ENCODE data around the gene EGF.

The EGF gene

GRCh38 chr4:109976189-109976588, 63.5 kb downstream of the EGF start:
- no peak for DNase-seq (ENCODE audit: low spot score)
- TF ChIP-seq, protein P1, sequence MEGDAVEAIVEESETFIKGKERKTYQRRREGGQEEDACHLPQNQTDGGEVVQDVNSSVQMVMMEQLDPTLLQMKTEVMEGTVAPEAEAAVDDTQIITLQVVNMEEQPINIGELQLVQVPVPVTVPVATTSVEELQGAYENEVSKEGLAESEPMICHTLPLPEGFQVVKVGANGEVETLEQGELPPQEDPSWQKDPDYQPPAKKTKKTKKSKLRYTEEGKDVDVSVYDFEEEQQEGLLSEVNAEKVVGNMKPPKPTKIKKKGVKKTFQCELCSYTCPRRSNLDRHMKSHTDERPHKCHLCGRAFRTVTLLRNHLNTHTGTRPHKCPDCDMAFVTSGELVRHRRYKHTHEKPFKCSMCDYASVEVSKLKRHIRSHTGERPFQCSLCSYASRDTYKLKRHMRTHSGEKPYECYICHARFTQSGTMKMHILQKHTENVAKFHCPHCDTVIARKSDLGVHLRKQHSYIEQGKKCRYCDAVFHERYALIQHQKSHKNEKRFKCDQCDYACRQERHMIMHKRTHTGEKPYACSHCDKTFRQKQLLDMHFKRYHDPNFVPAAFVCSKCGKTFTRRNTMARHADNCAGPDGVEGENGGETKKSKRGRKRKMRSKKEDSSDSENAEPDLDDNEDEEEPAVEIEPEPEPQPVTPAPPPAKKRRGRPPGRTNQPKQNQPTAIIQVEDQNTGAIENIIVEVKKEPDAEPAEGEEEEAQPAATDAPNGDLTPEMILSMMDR (IDR thresholded peaks at IDR 0.05; ENCODE audit: extremely low read depth, missing control alignments), result no peak

GRCh38 chr4:109977854-109978501, 65.3 kb downstream of the EGF start:
- DNase-seq (ENCODE audit: low spot score), result no peak
- TF ChIP-seq, protein P1 (IDR thresholded peaks at IDR 0.05; ENCODE audit: extremely low read depth, missing control alignments), result peak; percentile 21

- TF ChIP-seq, protein P1 (IDR thresholded peaks at IDR 0.05; ENCODE audit: extremely low read depth, missing control alignments), result no peak
- no peak for DNase-seq (ENCODE audit: low spot score)
Measured at GRCh38 chr4:109978704-109979454, 66.2 kb downstream of the EGF start.

DNA sequence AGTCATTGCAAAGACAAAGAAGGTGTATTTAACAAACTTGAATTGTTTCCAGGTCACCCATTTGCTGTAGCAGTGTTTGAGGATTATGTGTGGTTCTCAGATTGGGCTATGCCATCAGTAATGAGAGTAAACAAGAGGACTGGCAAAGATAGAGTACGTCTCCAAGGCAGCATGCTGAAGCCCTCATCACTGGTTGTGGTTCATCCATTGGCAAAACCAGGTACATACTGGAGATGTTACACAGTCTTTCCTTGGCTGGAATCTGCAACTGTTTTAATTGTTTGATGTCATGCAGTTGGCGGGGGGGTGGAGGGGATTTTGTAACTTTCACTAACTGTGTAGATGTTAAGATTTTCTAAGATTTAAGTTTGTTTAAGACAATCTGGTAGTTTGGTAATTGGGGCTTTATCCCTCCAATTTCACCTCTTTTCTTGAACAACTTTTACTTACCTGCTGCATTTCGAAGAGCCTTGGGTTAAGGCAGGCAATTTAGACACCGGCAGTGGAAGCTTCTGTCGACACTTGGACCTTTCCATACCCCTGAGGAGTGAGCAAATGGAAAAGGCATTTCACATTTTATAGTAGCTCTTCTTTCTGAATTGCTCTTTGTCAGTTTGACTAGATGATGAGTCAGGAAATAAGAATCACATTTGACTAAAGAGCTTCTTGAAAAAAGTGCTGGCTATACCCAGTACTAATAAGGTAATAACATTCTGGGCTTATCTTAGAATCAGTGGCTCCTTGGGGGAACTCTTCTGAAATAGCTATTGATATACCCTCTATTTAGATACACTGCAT, 67.4 kb downstream of the EGF start:
- TF ChIP-seq, protein P1 (IDR thresholded peaks at IDR 0.05; ENCODE audit: extremely low read depth, missing control alignments), result no peak
- DNase-seq (ENCODE audit: low spot score), result no peak

GRCh38 chr4:109981936-109982335, 69.3 kb downstream of the EGF start:
- TF ChIP-seq, protein P1 (IDR thresholded peaks at IDR 0.05; ENCODE audit: extremely low read depth, missing control alignments), result no peak
- no peak for DNase-seq (ENCODE audit: low spot score)

DNA sequence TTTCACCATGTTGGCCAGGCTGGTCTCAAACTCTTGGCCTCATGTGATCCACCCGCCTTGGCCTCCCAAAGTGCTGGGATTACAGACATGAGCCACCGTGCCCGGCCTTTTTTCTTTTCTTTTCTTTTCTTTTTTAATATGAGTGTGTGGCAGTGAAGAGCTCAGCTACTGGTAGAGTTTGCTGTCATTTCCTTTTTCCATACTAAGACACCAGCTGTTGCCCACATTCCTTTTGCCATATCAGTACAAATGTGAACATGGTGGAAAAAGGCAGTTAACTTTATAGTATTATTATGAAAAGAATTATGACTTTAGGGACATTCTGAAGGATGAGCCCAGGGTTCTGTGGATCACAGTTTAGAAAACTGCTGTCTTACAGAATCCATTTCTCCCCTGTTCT, 69.8 kb downstream of the EGF start:
- DNase-seq (ENCODE audit: low spot score), result no peak
- TF ChIP-seq, protein P1 (IDR thresholded peaks at IDR 0.05; ENCODE audit: extremely low read depth, missing control alignments), result no peak

Data from GM20000 (cell line).